HepG2 (cell line): ENCODE measurements around the gene DPEP1. TPM values are rescaled to one million over a fixed set of nuclear protein-coding genes. Genes with fewer than 3 reads are reported as not detected.
A peak's percentile ranks its signal among the peaks of the same experiment; 100 is the strongest.

Source experiments
- ADNP ChIP-seq: sonication (generic); formaldehyde crosslinking; IDR thresholded peaks from 2 replicates; pipeline ENCODE4 v1.4.0; 2020; ENCODE audit warnings: missing genetic modification reagents
- BORCS8-MEF2B ChIP-seq: sonication (generic); formaldehyde crosslinking; IDR thresholded peaks from 2 replicates; pipeline ENCODE4 v1.8.0; 2022; ENCODE audit warnings: mild to moderate bottlenecking, missing genetic modification reagents
- FOXO4 ChIP-seq: sonication (generic); formaldehyde crosslinking; conservative IDR thresholded peaks from 2 replicates; pipeline ENCODE4 v1.8.1; 2023; ENCODE audit warnings: missing genetic modification reagents
- GMEB1 ChIP-seq: sonication (generic); formaldehyde crosslinking; IDR thresholded peaks from 2 replicates; pipeline ENCODE4 v1.5.1; 2020; ENCODE audit warnings: missing genetic modification reagents, mild to moderate bottlenecking, borderline replicate concordance
- KLF16 ChIP-seq, 2 experiments: sonication (generic) in 1 of 2; formaldehyde crosslinking in 1 of 2; IDR thresholded peaks; 2 replicates each; pipeline versions ENCODE4 v1.6.1 to v1.8.0; 2016 to 2023; ENCODE audit warnings: missing genetic modification reagents in 2 of 2, missing compliant biosample characterization in 1 of 2
- MED8 ChIP-seq: sonication (generic); formaldehyde crosslinking; IDR thresholded peaks from 2 replicates; pipeline ENCODE4 v1.8.1; 2023; ENCODE audit warnings: mild to moderate bottlenecking, missing genetic modification reagents; ENCODE audit not compliant: insufficient replicate concordance
- MEIS1 ChIP-seq: sonication (generic); formaldehyde crosslinking; IDR thresholded peaks from 2 replicates; pipeline ENCODE4 v1.9.0; 2021; ENCODE audit warnings: mild to moderate bottlenecking, missing genetic modification reagents, moderate library complexity, borderline replicate concordance
- MXD1 ChIP-seq: sonication (generic); formaldehyde crosslinking; IDR thresholded peaks from 2 replicates; pipeline ENCODE4 v1.4.0; 2020; ENCODE audit warnings: mild to moderate bottlenecking, missing genetic modification reagents
- NFKBIZ ChIP-seq: IDR thresholded peaks from 2 replicates; pipeline ENCODE4 v1.6.1; 2018; ENCODE audit warnings: missing genetic modification reagents, missing compliant biosample characterization
- NR0B2 ChIP-seq: sonication (generic); formaldehyde crosslinking; IDR thresholded peaks from 2 replicates; pipeline ENCODE4 v1.4.0; 2020; ENCODE audit warnings: mild to moderate bottlenecking, missing genetic modification reagents
- RBM22 ChIP-seq: fragments of 200-400 bp; formaldehyde crosslinking; optimal IDR thresholded peaks from 2 replicates; pipeline ENCODE3; 2017; ENCODE audit warnings: mild to moderate bottlenecking, low read length, moderate library complexity
- SAP130 ChIP-seq: IDR thresholded peaks from 2 replicates; pipeline ENCODE4 v1.6.1; 2016; ENCODE audit warnings: low read depth
- SIX4 ChIP-seq: sonication (generic); formaldehyde crosslinking; IDR thresholded peaks from 2 replicates; pipeline ENCODE4 v1.4.0; 2020; ENCODE audit warnings: missing genetic modification reagents
- SNAPC5 ChIP-seq: sonication (generic); formaldehyde crosslinking; IDR thresholded peaks from 2 replicates; pipeline ENCODE4 v1.8.1; 2023; ENCODE audit warnings: mild to moderate bottlenecking, missing genetic modification reagents, borderline replicate concordance
- SSRP1 ChIP-seq: IDR thresholded peaks from 2 replicates; pipeline ENCODE4 v1.6.1; 2016; ENCODE audit warnings: control low read depth
- TOPORS ChIP-seq: sonication (generic); formaldehyde crosslinking; IDR thresholded peaks from 2 replicates; pipeline ENCODE4 v1.8.0; 2023; ENCODE audit warnings: mild to moderate bottlenecking, missing genetic modification reagents
- ZBTB3 ChIP-seq: sonication (generic); formaldehyde crosslinking; IDR thresholded peaks from 2 replicates; pipeline ENCODE4 v1.4.0; 2020; ENCODE audit warnings: low read depth, mild to moderate bottlenecking, moderate library complexity, missing genetic modification reagents, borderline replicate concordance
- ZBTB38 ChIP-seq: sonication (generic); formaldehyde crosslinking; IDR thresholded peaks from 2 replicates; pipeline ENCODE4 v1.5.1; 2020; ENCODE audit warnings: mild to moderate bottlenecking, missing genetic modification reagents
- ZKSCAN8 ChIP-seq: IDR thresholded peaks from 2 replicates; pipeline ENCODE4 v1.6.1; 2016; ENCODE audit warnings: borderline replicate concordance, missing genetic modification reagents, missing compliant biosample characterization
- ZNF333 ChIP-seq: sonication (generic); formaldehyde crosslinking; IDR thresholded peaks from 2 replicates; pipeline ENCODE4 v1.4.0; 2020; ENCODE audit warnings: mild to moderate bottlenecking, missing genetic modification reagents, borderline replicate concordance
- ZNF343 ChIP-seq: sonication (generic); formaldehyde crosslinking; IDR thresholded peaks from 2 replicates; pipeline ENCODE4 v1.4.0; 2020; ENCODE audit warnings: mild to moderate bottlenecking, missing genetic modification reagents
- ZNF576 ChIP-seq: sonication (generic); formaldehyde crosslinking; IDR thresholded peaks from 2 replicates; pipeline ENCODE4 v1.4.0; 2020; ENCODE audit warnings: mild to moderate bottlenecking, missing genetic modification reagents
- ZNF740 ChIP-seq: sonication (generic); formaldehyde crosslinking; IDR thresholded peaks from 2 replicates; pipeline ENCODE4 v1.4.0; 2020; ENCODE audit warnings: missing genetic modification reagents
- ZNF761 ChIP-seq: sonication (generic); formaldehyde crosslinking; conservative IDR thresholded peaks from 2 replicates; pipeline ENCODE4 v1.4.0; 2020; ENCODE audit warnings: mild to moderate bottlenecking, missing genetic modification reagents
- polyA plus RNA-seq, 8 experiments: library from polyadenylated mRNA; depleted of rRNA in 3 of 8; stranded (reverse) in 7 of 8; unstranded in 1 of 8; fragments of >200 nt; fragmentation: Illumina TruSeq in 4 of 8; extraction: Trizol in 4 of 8; gene quantifications; 2 replicates each; pipeline versions ENCODE4 v1.2.1 to v1.2.3, GENCODE V29; 2011 to 2016; ENCODE audit warnings: low read depth in 4 of 8, missing spikeins in 1 of 8, mixed read lengths in 1 of 8; ENCODE audit not compliant: insufficient read depth in 1 of 8
- total RNA-seq, 5 experiments: library from RNA; depleted of rRNA; stranded (reverse); fragments of >200 nt; fragmentation: Illumina TruSeq; extraction: Trizol; gene quantifications; 2 replicates each; pipeline ENCODE4 v1.2.3, GENCODE V29; 2016; ENCODE audit warnings: low read depth in 1 of 5

The DPEP1 gene
- total and polyA plus RNA-seq, 2 of the 13 experiments (the other 11 are each of a cell fraction or from before 2014, with no cell fraction given): 37.6 to 52.2 TPM

GRCh38 chr16:89564476-89565255 is 48.8 kb upstream of the DPEP1 start (continued):
- TF ChIP-seq ZNF343: 0 out of 2 replicates have a peak, but pooled peaks have one; percentile 45
- 0 out of 2 replicates have a peak, but pooled peaks have one; percentile 25 for TF ChIP-seq SIX4 (CRISPR knock-in tag)
- peak; percentile 6; the same call in 1 of the 2 replicates for TF ChIP-seq SSRP1 (CRISPR knock-in tag)
- TF ChIP-seq ZNF740 (CRISPR knock-in tag): peak; percentile 95
- peak; percentile 98 for TF ChIP-seq RBM22
- no peak for TF ChIP-seq ZNF761
- TF ChIP-seq NR0B2 (CRISPR knock-in tag): peak; percentile 67; the same call in 1 of the 2 replicates
- no peak for TF ChIP-seq ADNP (CRISPR knock-in tag)
- 0 out of 2 replicates have a peak, but pooled peaks have one; percentile 33 for TF ChIP-seq ZNF576
- TF ChIP-seq GMEB1 (CRISPR knock-in tag): no peak
- peak; percentile 45; the same call in 1 of the 2 replicates for TF ChIP-seq TOPORS (CRISPR knock-in tag)
- peak; percentile 4; the same call in 1 of the 2 replicates for TF ChIP-seq BORCS8-MEF2B (CRISPR knock-in tag)
- TF ChIP-seq SNAPC5 (CRISPR knock-in tag): 0 out of 2 replicates have a peak, but pooled peaks have one; percentile 53
- TF ChIP-seq ZBTB3 (CRISPR knock-in tag): 0 out of 2 replicates have a peak, but pooled peaks have one; percentile 26
- no peak for TF ChIP-seq NFKBIZ (CRISPR knock-in tag)
- TF ChIP-seq ZNF333 (CRISPR knock-in tag): peak; percentile 77
- TF ChIP-seq SAP130: no peak
- TF ChIP-seq MED8 (CRISPR knock-in tag): peak; percentile 59
- TF ChIP-seq FOXO4 (CRISPR knock-in tag): no peak
- 0 out of 4 replicates have a peak, but pooled peaks of 1 of the 2 experiments have one; percentile 1 for TF ChIP-seq KLF16 (CRISPR knock-in tag; IDR thresholded peaks at IDR 0.05)
- TF ChIP-seq ZKSCAN8 (CRISPR knock-in tag): 0 out of 2 replicates have a peak, but pooled peaks have one; percentile 7
- peak; percentile 48; the same call in 1 of the 2 replicates for TF ChIP-seq MXD1 (CRISPR knock-in tag)
- 0 out of 2 replicates have a peak, but pooled peaks have one; percentile 6 for TF ChIP-seq MEIS1
- TF ChIP-seq ZBTB38 (CRISPR knock-in tag): peak; percentile 62
